GM18505 (cell line): ENCODE measurements around the gene RUNX1.
"Not testable (repeated sequence)": the region's sequence is repeated elsewhere in the genome, so short reads cannot be mapped to it uniquely, and the experiment has no call there.

Experiments
- ATAC-seq: cut with Tn5 transposase; IDR thresholded peaks from one replicate; pipeline ENCODE4 v1.9.1; 2021; ENCODE audit not compliant: unreplicated experiment
- POLR2A ChIP-seq: IDR thresholded peaks from 4 replicates; pipeline ENCODE4 v1.6.1; 2011; ENCODE audit warnings: borderline replicate concordance; ENCODE audit not compliant: insufficient read depth, insufficient read length; ENCODE audit errors: extremely low read depth

Gene RUNX1

DNA sequence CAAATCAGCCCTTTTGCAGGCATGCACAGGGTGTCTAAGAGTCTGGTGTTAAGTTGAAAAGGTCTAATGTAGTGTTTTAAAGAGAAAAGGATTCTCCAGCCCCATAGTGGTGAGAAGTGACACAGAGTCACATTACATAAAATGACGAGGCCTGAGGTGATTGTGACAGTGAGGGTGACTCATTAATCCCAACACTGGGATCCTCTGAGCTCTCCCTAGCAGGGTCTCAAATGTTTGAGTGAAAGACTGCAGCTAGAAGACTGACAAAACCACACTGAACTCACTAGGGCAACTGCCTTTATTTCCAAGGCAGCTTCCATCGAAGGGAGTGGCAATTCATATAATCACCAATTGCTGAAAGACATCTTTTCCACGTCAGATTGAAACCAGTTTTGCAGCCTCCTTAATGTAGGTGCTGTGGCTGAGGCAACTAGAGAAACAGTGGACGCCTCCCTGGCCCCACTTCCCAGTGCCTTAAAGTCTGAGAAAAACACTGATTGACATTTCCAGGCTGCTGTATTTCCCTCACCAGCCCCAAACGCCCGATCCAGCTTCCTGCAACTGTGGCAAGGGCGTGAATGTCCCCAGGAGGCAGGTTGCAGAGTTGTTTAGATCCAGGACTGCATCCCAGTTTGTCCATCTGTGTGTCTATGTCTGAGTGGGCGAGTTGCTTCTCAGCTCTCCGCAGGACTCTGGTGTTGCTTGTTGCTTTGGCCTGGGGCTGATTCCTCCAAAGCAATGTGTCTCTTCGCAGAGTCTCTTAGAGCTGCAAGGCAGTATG, 81.4 kb downstream of the RUNX1 start:
- ATAC-seq, result no peak
- no peak for TF ChIP-seq POLR2A

GRCh38 chr21:34966881-34967280, 82.2 kb downstream of the RUNX1 start:
- not testable (repeated sequence) for ATAC-seq

GRCh38 chr21:34965200-34966174, 83.6 kb downstream of the RUNX1 start:
- ATAC-seq, result no peak
- TF ChIP-seq POLR2A, result no peak

DNA sequence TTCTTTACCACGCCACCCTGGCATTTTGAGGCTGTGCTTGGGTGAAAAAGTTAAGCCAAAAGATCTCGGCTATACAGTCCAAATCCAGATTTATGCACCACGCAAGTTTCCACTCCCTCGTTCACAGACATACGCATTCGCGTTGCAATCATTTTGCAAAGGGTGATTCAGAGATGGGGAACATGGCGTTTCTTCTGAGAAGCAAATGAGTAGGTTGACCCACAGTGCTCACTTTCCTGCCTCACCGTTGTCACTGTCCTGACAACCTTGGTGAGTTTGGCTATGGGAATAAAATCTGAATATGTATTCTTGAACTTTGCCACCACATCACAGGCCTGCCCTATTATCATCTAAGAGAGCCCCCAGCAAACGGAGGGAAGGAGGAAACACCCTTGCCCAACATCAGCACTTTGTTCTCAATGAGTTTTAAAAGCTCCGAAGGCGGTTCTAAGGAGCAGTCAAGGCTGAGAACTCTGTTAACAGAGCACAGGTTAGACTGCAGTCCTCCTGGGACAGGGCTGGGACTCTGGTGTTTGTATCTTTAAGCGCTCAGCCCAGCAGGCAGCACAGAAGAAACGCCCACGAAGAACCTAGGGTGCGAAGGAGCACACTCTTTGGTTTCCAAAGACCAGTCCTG, 86.4 kb downstream of the RUNX1 start:
- TF ChIP-seq POLR2A, result no peak
- no peak for ATAC-seq

- no peak for ATAC-seq
- no peak for TF ChIP-seq POLR2A
These were observed 87.0 kb downstream of the RUNX1 start for GRCh38 chr21:34962136-34962535.

DNA sequence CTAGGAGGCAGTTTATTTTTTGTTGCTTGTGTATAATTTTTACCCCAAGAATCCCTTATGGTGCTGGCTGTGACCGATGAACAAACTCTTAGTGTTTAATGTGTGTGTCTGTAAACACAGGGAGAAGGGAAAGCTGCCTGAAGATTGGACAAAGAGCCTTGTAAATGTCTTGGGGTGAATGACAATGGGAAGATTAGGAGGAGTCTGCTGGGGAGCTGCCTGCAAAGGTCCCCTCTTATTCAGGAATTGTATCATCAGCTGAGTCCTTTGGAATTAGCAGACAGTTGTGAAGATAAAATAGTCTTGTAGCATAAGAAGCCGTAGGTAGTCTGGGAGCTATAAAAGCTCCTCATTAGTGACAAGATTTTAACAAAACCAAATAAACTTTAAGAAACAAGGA, 88.4 kb downstream of the RUNX1 start:
- TF ChIP-seq POLR2A, result no peak
- ATAC-seq, result no peak

GRCh38 chr21:34959607-34960006, 89.5 kb downstream of the RUNX1 start:
- TF ChIP-seq POLR2A, result no peak
- no peak for ATAC-seq

- no peak for ATAC-seq
- no peak for TF ChIP-seq POLR2A
These were observed 91.1 kb downstream of the RUNX1 start for GRCh38 chr21:34958040-34958439.

DNA sequence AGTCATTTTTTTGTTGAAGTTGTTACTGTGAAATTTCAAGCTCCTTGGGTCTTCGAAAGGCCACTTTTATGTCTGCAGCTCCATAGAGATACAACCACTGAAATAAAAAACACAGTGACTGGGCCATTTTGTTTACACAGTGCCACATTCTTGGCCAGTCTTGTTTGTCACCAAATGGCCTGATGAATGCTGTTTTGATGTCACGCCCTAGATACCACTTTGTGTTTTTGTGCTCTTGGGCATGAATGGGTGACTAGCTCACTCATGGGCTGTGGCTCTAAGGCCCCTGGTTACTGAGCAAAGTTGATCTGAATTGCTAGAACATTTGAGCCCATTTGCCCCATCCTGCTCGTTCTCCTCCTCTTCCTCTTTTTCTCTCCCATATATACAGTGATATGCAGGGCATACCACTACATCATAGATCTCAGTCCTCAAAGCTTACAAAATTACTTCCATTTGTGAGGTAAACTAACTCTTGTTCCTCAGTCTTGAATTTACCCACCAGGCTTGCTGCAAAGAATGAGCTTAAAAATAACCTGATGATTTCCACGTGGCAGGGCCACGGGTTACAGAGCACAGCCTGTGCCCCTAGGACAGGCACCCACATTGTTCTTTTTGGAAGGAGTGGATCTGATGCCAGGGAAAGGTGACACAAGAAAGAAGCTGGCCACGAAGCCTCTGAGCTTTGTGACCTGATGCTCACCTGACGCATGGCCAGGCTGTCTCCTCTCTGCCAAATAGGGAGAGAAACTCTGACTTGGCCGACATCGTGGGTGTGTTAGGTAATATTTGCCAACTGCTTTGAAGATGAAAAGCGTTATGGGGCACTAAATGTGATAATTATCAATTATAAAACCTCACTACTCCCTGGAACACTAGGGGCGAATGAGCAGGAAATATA, 92.4 kb downstream of the RUNX1 start:
- TF ChIP-seq POLR2A, result no peak
- ATAC-seq, result no peak

- no peak for TF ChIP-seq POLR2A
- no peak for ATAC-seq
These were observed 95.2 kb downstream of the RUNX1 start for GRCh38 chr21:34953950-34954349.

- TF ChIP-seq POLR2A, result no peak
- ATAC-seq, result no peak
These were observed 96.4 kb downstream of the RUNX1 start for GRCh38 chr21:34952701-34953100.

DNA sequence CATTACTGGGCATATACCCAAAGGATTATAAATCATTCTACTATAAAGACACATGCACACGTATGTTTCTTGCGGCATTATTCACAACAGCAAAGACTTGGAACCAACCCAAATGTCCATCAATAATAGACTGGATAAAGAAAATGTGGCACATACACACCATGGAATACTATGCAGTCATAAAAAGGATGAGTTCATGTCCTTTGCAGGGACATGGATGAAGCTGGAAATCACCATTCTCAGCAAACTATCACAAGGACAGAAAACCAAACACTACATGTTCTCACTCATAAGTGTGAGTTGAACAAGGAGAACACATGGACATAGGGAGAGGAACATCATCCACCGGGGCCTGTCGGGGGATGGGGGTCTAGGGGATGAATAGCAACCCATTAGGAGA, 97.2 kb downstream of the RUNX1 start:
- ATAC-seq, result not testable (repeated sequence)

DNA sequence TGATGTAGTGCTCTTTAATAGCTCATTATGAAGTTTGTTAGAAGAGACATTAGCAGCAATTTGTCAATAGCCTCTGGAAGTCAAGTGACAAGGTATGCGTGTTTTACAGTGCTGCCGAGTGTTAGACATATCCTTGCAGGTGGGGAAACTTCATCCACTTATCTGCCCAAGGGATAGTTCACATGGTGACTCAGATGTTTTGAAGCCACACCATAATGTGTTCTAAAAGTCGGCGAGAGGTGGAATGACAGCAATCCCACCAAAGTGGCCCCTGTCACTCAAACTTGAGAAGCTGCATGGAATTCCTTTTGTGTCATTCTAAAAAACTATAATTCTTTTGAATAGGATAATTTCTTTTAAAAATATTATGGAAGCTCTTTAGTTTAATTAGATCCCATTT, 98.1 kb downstream of the RUNX1 start:
- no peak for TF ChIP-seq POLR2A
- no peak for ATAC-seq
